HG03558 (cell line): ENCODE results near the gene CFAP97D2.
"Not testable (repeated sequence)": the region's sequence is repeated elsewhere in the genome, so short reads cannot be mapped to it uniquely, and the experiment has no call there.

Experiments
- ATAC-seq: cut with Tn5 transposase; IDR thresholded peaks from one replicate; pipeline ENCODE4 v1.9.1; 2021; ENCODE audit warnings: moderate number of reproducible peaks; ENCODE audit not compliant: unreplicated experiment; ENCODE audit errors: extremely low read depth

The CFAP97D2 gene

DNA sequence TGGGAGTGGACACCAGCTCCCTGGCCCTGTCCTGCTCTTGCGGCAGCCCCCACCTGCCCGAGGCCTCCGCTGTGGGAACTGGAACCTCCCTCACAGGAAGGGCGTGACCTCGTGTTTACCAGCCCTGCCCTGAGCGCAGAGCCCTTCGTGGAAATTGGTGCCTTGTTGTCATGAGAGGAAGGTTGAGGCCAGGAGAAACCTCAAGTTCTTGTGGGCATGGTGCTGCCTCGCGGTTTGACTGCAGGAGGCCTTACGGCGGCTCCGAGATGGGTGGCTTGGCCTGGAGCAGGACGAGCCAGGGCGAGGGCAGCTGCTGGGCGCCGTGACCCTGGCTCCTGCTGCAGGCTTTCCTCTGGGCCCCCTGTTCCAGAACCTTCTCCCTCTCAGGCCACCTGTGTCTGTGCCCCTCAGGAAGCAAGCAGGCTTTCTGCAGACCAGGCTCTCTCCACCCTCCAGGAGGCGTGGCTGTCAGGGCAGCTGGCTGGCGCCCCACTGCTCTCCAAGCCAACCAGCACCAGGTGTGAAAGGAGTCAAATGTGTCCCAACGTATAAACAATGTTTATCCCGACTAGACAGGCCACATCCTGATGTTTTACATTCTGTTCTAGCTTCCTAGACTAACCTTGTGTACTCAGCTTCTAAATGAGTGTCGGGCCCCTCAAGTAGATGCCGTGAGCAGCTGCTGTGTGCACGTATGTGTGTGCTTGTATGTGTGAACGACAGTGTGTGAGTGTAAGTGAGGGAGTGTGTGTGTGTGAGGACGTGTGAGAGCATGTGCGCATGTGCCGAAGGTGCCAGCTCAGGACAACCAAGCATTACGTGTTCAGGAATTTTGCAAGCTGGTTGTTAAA, 36.2 kb upstream of the CFAP97D2 start:
- ATAC-seq, result no peak

GRCh38 chr13:114143806-114144605, 35.1 kb upstream of the CFAP97D2 start:
- no peak for ATAC-seq

DNA sequence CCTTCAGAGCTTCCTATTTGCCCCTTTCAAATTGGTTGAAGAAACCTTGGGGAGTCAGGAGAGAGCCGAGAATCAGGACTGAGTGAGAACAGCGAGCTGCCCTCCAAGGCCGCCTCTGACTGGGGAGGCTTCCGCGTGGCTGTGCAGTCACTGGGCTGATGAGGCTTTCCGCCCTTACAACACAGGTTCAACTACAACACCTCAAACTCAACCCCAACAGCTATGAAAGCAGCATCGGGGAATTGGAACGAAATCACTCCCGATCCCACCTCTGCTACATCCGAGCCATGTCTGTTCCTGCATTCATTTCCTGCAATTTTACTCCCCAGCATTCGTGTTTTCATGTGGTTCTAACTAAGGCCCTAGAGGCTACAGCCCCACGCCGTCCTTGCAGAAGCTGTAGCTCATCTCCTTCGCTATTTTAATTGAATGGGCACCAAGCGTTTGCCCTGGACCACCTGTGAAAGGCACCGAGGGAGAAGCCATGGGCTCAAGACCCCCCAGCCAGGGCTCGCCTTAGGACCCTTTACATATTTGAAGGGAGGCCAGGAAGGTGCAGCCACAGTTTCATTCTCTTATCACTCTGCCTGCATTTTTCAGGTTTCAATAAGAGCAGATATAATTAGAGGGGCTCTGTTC, 34.3 kb upstream of the CFAP97D2 start:
- ATAC-seq, result no peak

GRCh38 chr13:114145256-114145655, 33.8 kb upstream of the CFAP97D2 start:
- no peak for ATAC-seq

- no peak for ATAC-seq
Observed at GRCh38 chr13:114145722-114146121, 33.3 kb upstream of the CFAP97D2 start.

- no peak for ATAC-seq
Observed at GRCh38 chr13:114146173-114146572, 32.9 kb upstream of the CFAP97D2 start.

GRCh38 chr13:114146629-114147028, 32.4 kb upstream of the CFAP97D2 start:
- no peak for ATAC-seq

DNA sequence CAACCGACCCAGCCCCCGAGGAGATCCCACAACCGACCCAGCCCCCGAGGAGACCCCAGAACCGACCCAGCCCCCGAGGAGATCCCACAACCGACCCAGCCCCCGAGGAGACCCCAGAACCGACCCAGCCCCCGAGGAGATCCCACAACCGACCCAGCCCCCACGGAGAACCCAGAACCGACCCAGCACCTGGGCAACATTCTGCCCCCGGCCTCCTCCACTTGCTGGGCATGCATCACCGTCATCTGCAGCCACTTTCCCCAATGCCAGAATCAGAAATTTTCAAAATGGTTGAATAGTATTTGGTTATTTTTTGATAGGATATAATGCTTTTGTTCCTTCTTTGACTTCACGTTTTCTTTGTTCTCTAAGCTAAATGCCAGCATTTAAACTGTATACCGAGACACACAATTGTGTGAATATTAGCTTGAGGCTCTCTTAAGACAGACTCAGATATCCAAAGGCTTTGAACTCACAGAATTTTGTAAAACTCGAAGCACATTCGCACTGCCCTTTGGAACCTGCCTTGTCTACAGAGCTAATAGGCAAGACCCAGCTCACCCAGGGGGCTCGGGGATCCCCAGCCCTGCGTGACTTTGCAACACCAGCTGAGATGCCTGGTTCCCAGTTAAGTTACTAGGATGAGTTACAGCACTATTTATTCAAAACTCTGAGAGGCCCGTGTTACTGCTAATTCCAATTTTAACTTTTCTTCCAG, 31.1 kb upstream of the CFAP97D2 start:
- peak; percentile 18 for ATAC-seq

DNA sequence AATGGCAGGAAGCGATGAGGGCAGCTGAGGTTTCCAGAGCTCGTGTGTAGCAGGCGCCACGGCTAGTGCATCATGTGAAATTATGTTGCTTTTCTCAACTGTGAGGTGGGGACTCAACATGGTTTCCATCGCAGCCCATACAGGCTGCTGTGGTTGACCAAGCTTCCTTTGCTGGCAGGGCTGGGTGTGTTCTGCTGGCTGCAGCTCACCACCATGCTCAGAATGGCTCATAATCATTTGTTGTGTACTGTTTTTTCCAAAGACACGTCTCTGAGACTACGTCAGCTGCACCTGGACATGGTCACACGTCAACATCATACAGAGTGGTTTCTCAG, 30.6 kb upstream of the CFAP97D2 start:
- peak; percentile 71 for ATAC-seq

GRCh38 chr13:114148886-114149285, 30.2 kb upstream of the CFAP97D2 start:
- ATAC-seq, result not testable (repeated sequence)

DNA sequence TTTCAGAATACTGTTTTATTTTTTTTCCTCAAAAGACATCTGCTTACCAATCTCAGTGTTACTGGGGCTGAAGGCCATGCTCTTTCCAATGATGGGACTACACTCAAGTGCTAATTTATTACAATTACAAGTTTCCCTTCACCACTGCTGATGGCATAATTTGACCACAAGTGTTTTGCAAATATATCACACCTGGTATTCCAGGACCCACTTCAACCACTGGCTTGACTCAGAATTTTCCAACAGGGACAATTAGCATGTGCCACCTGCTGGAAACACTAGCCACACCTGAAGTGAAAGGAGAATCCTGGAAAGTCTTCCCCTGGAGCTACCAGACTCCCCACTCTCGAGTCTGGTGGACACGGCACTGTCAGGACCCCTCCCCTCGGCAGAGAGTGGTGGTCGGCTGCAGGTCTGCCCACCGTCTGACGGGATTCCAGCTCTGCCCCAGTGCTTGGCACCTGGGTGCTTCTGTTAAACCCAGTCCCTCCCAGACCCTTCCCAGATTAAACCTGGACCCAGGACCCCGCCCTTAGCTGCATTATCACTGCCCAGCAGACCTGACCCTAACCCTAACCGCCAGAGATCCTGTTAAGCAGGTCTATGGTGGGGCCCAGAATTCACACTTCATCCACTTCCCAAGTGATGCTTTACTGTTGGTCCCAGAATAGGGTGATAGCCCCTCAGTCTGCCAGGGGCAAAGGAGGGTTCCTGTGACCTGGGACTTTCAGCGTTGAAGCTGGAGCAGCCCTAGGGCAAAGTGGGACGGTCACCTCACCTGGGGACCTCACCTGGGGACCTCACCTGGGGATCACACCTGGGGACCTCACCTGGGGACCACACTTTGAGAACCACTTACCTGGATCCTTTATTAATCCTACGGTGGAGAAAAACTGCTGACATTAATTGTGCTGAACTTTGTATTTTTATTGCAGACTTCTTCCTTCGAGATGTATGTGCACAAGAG, 29.0 kb upstream of the CFAP97D2 start:
- no peak for ATAC-seq

DNA sequence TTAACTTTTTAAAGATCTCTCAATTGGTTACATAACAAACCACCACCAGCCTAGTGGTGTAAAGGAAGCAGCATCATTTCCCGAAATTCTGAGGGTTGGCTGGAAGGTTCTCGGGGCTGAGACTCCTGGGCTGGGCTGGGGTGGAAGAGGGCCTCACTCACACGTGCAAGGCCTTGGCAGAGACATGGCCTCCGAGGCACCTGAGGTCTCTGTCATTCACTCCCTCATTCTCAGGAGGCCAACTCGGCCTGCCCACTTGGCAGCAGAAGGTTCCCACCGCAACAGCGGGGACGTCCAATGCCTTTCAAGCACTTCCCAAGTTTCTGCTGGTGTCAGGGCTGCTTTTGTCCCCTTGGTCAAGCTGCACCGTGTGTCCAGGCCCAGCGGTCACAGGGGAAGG, 28.0 kb upstream of the CFAP97D2 start:
- no peak for ATAC-seq

DNA sequence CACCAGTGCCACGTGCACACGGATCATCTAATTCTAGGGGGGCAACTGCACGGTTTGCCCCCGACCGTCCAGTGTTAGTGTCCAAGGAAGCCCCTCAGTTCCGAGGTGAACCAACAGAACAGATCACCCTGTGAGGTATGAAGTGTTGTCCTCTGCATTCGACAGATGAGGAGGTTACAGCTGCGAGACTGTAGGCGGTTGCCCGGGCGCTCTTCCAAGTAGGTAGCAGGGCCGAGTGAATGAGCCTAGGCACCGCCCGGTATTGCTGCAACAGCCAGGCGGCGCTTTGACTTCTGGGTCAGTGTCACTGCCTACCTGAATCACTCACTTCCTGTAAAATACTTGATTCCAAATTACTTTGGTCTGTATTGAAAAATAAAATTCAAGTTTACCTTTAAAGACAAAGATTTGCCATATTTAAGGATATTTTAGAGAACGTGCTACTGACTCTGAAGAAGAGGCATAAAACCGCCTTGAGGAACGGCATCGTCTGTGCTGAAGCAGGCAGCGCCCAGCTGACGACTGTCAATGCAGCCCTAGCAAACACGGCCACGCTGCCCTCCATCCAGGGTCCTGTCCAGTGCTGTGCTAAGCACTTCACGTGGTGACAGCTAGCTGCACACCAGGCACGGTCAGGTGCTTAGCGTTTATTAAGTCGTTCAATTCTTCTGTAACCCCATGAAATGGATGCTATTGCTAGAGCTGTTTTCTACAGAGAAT, 27.3 kb upstream of the CFAP97D2 start:
- ATAC-seq, result no peak

GRCh38 chr13:114152285-114152645, 26.8 kb upstream of the CFAP97D2 start:
- ATAC-seq, result no peak

DNA sequence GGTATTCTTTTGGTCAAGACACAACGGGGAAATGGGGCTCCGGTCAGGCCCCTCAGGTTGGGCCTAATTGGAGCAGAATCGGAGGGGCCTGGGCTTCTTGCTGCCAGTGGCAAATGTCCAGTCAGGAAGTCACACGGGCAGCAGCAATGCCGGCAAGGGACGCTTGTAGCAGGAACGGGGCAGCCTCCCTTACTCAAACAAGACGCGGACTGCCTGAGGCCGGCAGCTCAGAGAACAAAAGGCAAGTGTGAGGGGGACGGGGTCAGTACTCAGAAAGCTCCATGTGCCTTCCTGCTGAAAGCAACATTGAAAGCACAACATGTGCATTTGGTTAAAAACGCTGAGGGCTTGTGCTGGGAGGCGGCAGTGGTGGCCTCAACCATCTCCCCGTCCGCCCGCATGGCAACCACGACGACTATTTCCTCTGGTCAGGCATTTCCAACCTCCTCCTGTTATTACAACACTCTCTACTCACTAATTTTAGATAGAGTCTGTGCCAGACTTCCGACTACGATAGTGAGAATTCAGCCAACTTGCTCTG, 26.2 kb upstream of the CFAP97D2 start:
- no peak for ATAC-seq

- no peak for ATAC-seq
Observed at GRCh38 chr13:114153485-114154080, 25.5 kb upstream of the CFAP97D2 start.

- no peak for ATAC-seq
Observed at GRCh38 chr13:114154476-114154875, 24.6 kb upstream of the CFAP97D2 start.

GRCh38 chr13:114155320-114155719, 23.7 kb upstream of the CFAP97D2 start:
- ATAC-seq, result no peak
